Measurements from ENCODE around the gene PRXL2A.

PRXL2A gene

GRCh38 chr10:80379701-80380100 is 28.6 kb upstream of the PRXL2A start:
- TF ChIP-seq, protein P1, sequence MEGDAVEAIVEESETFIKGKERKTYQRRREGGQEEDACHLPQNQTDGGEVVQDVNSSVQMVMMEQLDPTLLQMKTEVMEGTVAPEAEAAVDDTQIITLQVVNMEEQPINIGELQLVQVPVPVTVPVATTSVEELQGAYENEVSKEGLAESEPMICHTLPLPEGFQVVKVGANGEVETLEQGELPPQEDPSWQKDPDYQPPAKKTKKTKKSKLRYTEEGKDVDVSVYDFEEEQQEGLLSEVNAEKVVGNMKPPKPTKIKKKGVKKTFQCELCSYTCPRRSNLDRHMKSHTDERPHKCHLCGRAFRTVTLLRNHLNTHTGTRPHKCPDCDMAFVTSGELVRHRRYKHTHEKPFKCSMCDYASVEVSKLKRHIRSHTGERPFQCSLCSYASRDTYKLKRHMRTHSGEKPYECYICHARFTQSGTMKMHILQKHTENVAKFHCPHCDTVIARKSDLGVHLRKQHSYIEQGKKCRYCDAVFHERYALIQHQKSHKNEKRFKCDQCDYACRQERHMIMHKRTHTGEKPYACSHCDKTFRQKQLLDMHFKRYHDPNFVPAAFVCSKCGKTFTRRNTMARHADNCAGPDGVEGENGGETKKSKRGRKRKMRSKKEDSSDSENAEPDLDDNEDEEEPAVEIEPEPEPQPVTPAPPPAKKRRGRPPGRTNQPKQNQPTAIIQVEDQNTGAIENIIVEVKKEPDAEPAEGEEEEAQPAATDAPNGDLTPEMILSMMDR (IDR thresholded peaks at IDR 0.05; ENCODE audit: extremely low read depth, insufficient read depth, missing control alignments): no peak
- DNase-seq (ENCODE audit: low spot score): no peak
- in situ Hi-C loops (cut with MboI; ENCODE audit: low pct_unique_long_range_greater_than_20kb, low sequenced_read_pairs, unreplicated experiment): no loop called here

DNA sequence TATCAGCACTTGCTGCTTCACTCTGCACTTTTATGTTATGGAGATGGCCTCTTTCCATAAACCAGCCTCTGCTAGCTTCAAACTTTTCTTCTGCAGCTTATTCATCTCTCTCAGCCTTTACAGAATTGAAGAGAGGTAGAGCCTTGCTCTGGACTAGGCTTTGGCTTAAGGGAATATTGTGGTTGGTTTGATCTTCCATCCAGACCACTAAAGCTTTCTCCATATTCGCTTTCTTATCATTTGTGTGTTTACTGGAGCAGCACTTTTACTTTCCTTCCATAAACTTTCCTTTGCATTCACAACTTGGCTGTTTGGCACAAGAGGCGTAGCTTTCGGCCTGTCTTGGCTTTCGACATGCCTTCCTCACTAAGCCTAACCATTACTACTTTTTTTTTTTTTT is 28.2 kb upstream of the PRXL2A start:
- TF ChIP-seq, protein P1 (IDR thresholded peaks at IDR 0.05; ENCODE audit: extremely low read depth, insufficient read depth, missing control alignments): no peak
- DNase-seq (ENCODE audit: low spot score): no peak
- in situ Hi-C loops (cut with MboI; ENCODE audit: low pct_unique_long_range_greater_than_20kb, low sequenced_read_pairs, unreplicated experiment): no loop called here

DNA sequence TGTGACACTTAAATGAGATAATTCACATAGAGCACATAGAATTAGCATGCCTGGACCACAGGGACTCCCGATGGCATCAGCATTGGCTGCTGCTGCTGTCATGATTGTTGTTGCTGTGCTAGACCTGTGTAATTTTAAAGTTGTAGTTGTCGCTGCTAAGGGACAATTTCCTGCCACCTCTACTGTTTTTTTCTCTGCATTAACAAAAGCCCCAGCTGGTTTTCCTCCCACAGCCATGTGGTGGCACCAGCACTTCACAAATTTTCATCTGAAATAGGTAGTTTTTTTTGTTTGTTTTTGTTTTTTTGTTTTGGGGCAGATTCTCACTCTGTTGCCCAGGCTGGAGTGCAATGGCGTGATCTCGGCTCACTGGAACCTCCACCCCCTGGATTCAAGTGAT is 25.4 kb upstream of the PRXL2A start:
- TF ChIP-seq, protein P1 (IDR thresholded peaks at IDR 0.05; ENCODE audit: extremely low read depth, insufficient read depth, missing control alignments): peak; percentile 57
- no peak for DNase-seq (ENCODE audit: low spot score)
- in situ Hi-C loops (cut with MboI; ENCODE audit: low pct_unique_long_range_greater_than_20kb, low sequenced_read_pairs, unreplicated experiment): no loop called here

DNA sequence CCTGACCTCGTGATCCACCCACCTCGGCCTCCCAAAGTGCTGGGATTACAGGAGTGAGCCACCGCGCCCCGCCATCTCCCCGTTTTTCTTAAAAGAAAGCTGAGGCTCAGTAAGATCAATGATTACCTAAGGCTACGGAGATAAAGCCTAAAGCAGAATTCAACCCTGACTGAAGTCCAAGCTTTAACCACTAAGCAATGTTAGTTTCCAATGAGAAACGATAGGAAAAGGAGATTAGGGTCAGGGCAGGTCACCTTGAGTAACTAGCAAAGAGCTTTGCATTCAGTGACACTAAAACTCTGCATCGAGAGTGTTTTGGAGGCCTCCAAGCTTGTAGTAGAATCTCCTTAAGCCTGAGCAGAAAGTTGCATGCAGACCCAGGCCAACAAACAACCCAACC is 17.6 kb upstream of the PRXL2A start:
- DNase-seq (ENCODE audit: low spot score): no peak
- in situ Hi-C loops (cut with MboI; ENCODE audit: low pct_unique_long_range_greater_than_20kb, low sequenced_read_pairs, unreplicated experiment): no loop called here
- TF ChIP-seq, protein P1 (IDR thresholded peaks at IDR 0.05; ENCODE audit: extremely low read depth, insufficient read depth, missing control alignments): no peak

- no peak for DNase-seq (ENCODE audit: low spot score)
- TF ChIP-seq, protein P1 (IDR thresholded peaks at IDR 0.05; ENCODE audit: extremely low read depth, insufficient read depth, missing control alignments): no peak
- in situ Hi-C loops (cut with MboI; ENCODE audit: low pct_unique_long_range_greater_than_20kb, low sequenced_read_pairs, unreplicated experiment): no loop called here
These were observed 16.1 kb upstream of the PRXL2A start for GRCh38 chr10:80392250-80392649.

- in situ Hi-C loops (cut with MboI; ENCODE audit: low pct_unique_long_range_greater_than_20kb, low sequenced_read_pairs, unreplicated experiment): no loop called here
- DNase-seq (ENCODE audit: low spot score): no peak
- TF ChIP-seq, protein P1 (IDR thresholded peaks at IDR 0.05; ENCODE audit: extremely low read depth, insufficient read depth, missing control alignments): no peak
These were observed 13.9 kb upstream of the PRXL2A start for GRCh38 chr10:80394358-80394916.

DNA sequence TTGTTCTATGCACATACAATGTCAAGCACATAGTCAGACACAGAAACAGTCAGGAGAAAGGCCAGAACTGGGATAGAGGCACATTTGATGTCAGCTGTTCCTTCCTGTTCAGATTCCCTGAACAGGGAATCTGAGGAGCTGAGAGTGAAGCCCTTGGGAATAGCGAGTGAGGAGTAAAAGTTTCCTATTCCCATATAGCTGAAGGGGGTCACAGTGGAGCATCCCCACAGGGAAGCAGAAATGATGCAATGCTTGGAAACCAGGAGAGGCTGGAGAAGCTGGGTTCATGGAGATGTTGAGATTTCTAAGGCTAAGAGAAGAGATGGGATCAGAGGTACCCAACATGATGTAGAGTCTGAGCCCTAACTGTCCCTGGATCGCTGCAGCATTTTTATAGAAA is 11.3 kb upstream of the PRXL2A start:
- DNase-seq (ENCODE audit: low spot score): no peak
- in situ Hi-C loops (cut with MboI; ENCODE audit: low pct_unique_long_range_greater_than_20kb, low sequenced_read_pairs, unreplicated experiment): no loop called here
- TF ChIP-seq, protein P1 (IDR thresholded peaks at IDR 0.05; ENCODE audit: extremely low read depth, insufficient read depth, missing control alignments): no peak

All from GM13977 (cell line).